WTC11 (cell line): ENCODE results near the gene ATN1. TPM values are rescaled to one million over a fixed set of nuclear protein-coding genes. Genes with fewer than 3 reads are reported as not detected.
A peak's percentile ranks its signal among the peaks of the same experiment; 100 is the strongest.

Experiments
- ATAC-seq: fragments of 200-7000 bp; cut with Tn5 transposase; 2 replicates; pipeline ENCODE4 v1.10.0; 2021; ENCODE audit warnings: mild to moderate bottlenecking, moderate library complexity
- CTCF ChIA-PET: fragments of 300-600 bp; sonication (Branson Sonifier 250); formaldehyde crosslinking; loops from one replicate; lab custom pipeline; 2021; ENCODE audit warnings: antibody characterized with exemption; lab: Charles Lee
- POLR2A ChIA-PET: fragments of 350-600 bp; sonication (Branson Sonifier 250); formaldehyde crosslinking; loops from one replicate; lab custom pipeline; 2021; ENCODE audit warnings: antibody characterized with exemption; lab: Charles Lee
- DNase-seq: peaks from one replicate; pipeline ENCODE4 v3.0.0; 2021; ENCODE audit warnings: low spot score
- H3K27ac Mint-ChIP-seq: 2 replicates; pipeline ENCODE4 v1.8.0; 2021; ENCODE audit warnings: mixed read lengths
- H3K27me3 Mint-ChIP-seq: 2 replicates; pipeline ENCODE4 v1.8.0; 2021; ENCODE audit warnings: low read depth, mild to moderate bottlenecking, moderate library complexity, mixed read lengths
- H3K36me3 Mint-ChIP-seq: 2 replicates; pipeline ENCODE4 v1.8.0; 2021; ENCODE audit warnings: mixed read lengths
- H3K4me1 Mint-ChIP-seq: 2 replicates; pipeline ENCODE4 v1.8.0; 2022; ENCODE audit warnings: mixed read lengths
- H3K4me3 Mint-ChIP-seq: 2 replicates; pipeline ENCODE4 v1.8.0; 2021; ENCODE audit warnings: mild to moderate bottlenecking, moderate library complexity, mixed read lengths
- H3K9me3 Mint-ChIP-seq: 2 replicates; pipeline ENCODE4 v1.8.0; 2021; ENCODE audit warnings: mixed read lengths
- AR ChIP-seq: fragments of 250-450 bp; sonication (Bioruptor Pico); IDR thresholded peaks from 2 replicates; pipeline ENCODE4 v1.9.0; 2021; ENCODE audit warnings: mild to moderate bottlenecking
- CDX4 ChIP-seq: fragments of 250-450 bp; sonication (Bioruptor Pico); IDR thresholded peaks from 2 replicates; pipeline ENCODE4 v1.9.0; 2021; ENCODE audit warnings: moderate library complexity, mild to moderate bottlenecking, inconsistent platforms, borderline replicate concordance
- CREB1 ChIP-seq: sonication (generic); formaldehyde crosslinking; IDR thresholded peaks from 2 replicates; pipeline ENCODE4 v1.8.0; 2023; ENCODE audit warnings: mild to moderate bottlenecking, missing genetic modification reagents
- CTCF ChIP-seq: fragments of 200-600 bp; IDR thresholded peaks from 2 replicates; pipeline ENCODE4 v1.8.0; 2022; ENCODE audit warnings: antibody characterized with exemption
- E2F5 ChIP-seq: sonication (generic); formaldehyde crosslinking; IDR thresholded peaks from 2 replicates; pipeline ENCODE4 v1.8.1; 2022; ENCODE audit warnings: mild to moderate bottlenecking, moderate library complexity, missing genetic modification reagents
- FOXJ3 ChIP-seq: sonication (generic); formaldehyde crosslinking; IDR thresholded peaks from 2 replicates; pipeline ENCODE4 v1.9.0; 2021; ENCODE audit warnings: missing genetic modification reagents, mild to moderate bottlenecking, borderline replicate concordance
- JAZF1 ChIP-seq: fragments of 250-450 bp; sonication (Bioruptor Pico); IDR thresholded peaks from 2 replicates; pipeline ENCODE4 v1.9.0; 2021; ENCODE audit warnings: moderate library complexity, mild to moderate bottlenecking, inconsistent platforms
- JUN ChIP-seq: sonication (generic); formaldehyde crosslinking; IDR thresholded peaks from 2 replicates; pipeline ENCODE4 v1.8.0; 2023; ENCODE audit warnings: mild to moderate bottlenecking, missing genetic modification reagents
- ZNF121 ChIP-seq: sonication (generic); formaldehyde crosslinking; IDR thresholded peaks from 2 replicates; pipeline ENCODE4 v1.8.0; 2023; ENCODE audit warnings: missing genetic modification reagents
- ZNF138 ChIP-seq: sonication (generic); formaldehyde crosslinking; conservative IDR thresholded peaks from 2 replicates; pipeline ENCODE4 v1.8.1; 2022; ENCODE audit warnings: mild to moderate bottlenecking, moderate library complexity, missing genetic modification reagents
- ZNF219 ChIP-seq: sonication (generic); formaldehyde crosslinking; IDR thresholded peaks from 2 replicates; pipeline ENCODE4 v1.8.0; 2023; ENCODE audit warnings: missing genetic modification reagents, mild to moderate bottlenecking, borderline replicate concordance
- ZNF232 ChIP-seq: sonication (generic); formaldehyde crosslinking; IDR thresholded peaks from 2 replicates; pipeline ENCODE4 v1.8.0; 2022; ENCODE audit warnings: mild to moderate bottlenecking, missing genetic modification reagents
- ZNF425 ChIP-seq: fragments of 250-450 bp; sonication (Bioruptor Pico); conservative IDR thresholded peaks from 2 replicates; pipeline ENCODE4 v1.9.0; 2021; ENCODE audit warnings: mild to moderate bottlenecking
- total RNA-seq: library from RNA; stranded (reverse); gene quantifications from 3 replicates; pipeline ENCODE4 v1.2.3, GENCODE V29; 2021
- TF ChIP-seq, protein P1 (sequence below): sonication (generic); formaldehyde crosslinking; IDR thresholded peaks from 2 replicates; pipeline ENCODE4 v1.8.0; 2022; ENCODE audit warnings: mild to moderate bottlenecking, missing genetic modification reagents
- TF ChIP-seq, protein P2 (sequence below): sonication (generic); formaldehyde crosslinking; IDR thresholded peaks from 2 replicates; pipeline ENCODE4 v1.8.1; 2023; ENCODE audit warnings: mild to moderate bottlenecking, missing genetic modification reagents
- TF ChIP-seq, protein P3 (sequence below): fragments of 250-450 bp; sonication (Bioruptor Pico); IDR thresholded peaks from 2 replicates; pipeline ENCODE4 v1.9.0; 2021; ENCODE audit warnings: mild to moderate bottlenecking

Gene ATN1
- total RNA-seq, 1 experiment from 2014 or later, result 87.1 TPM

- TF ChIP-seq, protein P1, sequence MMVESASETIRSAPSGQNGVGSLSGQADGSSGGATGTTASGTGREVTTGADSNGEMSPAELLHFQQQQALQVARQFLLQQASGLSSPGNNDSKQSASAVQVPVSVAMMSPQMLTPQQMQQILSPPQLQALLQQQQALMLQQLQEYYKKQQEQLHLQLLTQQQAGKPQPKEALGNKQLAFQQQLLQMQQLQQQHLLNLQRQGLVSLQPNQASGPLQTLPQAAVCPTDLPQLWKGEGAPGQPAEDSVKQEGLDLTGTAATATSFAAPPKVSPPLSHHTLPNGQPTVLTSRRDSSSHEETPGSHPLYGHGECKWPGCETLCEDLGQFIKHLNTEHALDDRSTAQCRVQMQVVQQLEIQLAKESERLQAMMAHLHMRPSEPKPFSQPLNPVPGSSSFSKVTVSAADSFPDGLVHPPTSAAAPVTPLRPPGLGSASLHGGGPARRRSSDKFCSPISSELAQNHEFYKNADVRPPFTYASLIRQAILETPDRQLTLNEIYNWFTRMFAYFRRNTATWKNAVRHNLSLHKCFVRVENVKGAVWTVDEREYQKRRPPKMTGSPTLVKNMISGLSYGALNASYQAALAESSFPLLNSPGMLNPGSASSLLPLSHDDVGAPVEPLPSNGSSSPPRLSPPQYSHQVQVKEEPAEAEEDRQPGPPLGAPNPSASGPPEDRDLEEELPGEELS (CRISPR knock-in tag), result no peak
- no peak for TF ChIP-seq JAZF1
- no peak for TF ChIP-seq ZNF425 (CRISPR knock-in tag)
These were observed 27.8 kb upstream of the ATN1 start (continued) for GRCh38 chr12:6899837-6900519.

- ChIA-PET POLR2A (interaction anchor here (1.0 to 1.2 kb wide), 2 partner anchors 11 to 23 kb away, joined by 3 read pairs; no protein-coding TSS in a partner anchor), CTCF (interaction anchor here (1.9 to 8.0 kb wide), 3 partner anchors 11 to 33 kb away, joined by 5 to 53 read pairs (median 10); partner anchors contain the start of gene SPSB2)
- Mint-ChIP-seq H3K4me3 (no peak overlapping the region), H3K27me3 (peaks cover 2% of the 10 kb centered on the region; the same call in 1 of the 2 replicates), H3K4me1 (peaks cover 12% of the 10 kb centered on the region), H3K9me3 (no peaks in the 10 kb centered on the region), H3K27ac (peak overlapping the region; percentile 17; the same call in 1 of the 2 replicates), H3K36me3 (no peaks in the 10 kb centered on the region)
- ATAC-seq, result no peak
- DNase-seq, result no peak
- TF ChIP-seq FOXJ3 (no peak), ZNF219 (CRISPR knock-in tag) (no peak), CDX4 (CRISPR knock-in tag) (no peak), ZNF232 (CRISPR knock-in tag) (no peak), ZNF138 (CRISPR knock-in tag) (no peak), AR (CRISPR knock-in tag) (no peak)
- TF ChIP-seq, protein P2, sequence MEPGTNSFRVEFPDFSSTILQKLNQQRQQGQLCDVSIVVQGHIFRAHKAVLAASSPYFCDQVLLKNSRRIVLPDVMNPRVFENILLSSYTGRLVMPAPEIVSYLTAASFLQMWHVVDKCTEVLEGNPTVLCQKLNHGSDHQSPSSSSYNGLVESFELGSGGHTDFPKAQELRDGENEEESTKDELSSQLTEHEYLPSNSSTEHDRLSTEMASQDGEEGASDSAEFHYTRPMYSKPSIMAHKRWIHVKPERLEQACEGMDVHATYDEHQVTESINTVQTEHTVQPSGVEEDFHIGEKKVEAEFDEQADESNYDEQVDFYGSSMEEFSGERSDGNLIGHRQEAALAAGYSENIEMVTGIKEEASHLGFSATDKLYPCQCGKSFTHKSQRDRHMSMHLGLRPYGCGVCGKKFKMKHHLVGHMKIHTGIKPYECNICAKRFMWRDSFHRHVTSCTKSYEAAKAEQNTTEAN (CRISPR knock-in tag), result no peak
- TF ChIP-seq, protein P3, sequence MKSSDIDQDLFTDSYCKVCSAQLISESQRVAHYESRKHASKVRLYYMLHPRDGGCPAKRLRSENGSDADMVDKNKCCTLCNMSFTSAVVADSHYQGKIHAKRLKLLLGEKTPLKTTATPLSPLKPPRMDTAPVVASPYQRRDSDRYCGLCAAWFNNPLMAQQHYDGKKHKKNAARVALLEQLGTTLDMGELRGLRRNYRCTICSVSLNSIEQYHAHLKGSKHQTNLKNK (CRISPR knock-in tag), result no peak
These were observed 25.3 kb upstream of the ATN1 start for GRCh38 chr12:6902448-6902847.

DNA sequence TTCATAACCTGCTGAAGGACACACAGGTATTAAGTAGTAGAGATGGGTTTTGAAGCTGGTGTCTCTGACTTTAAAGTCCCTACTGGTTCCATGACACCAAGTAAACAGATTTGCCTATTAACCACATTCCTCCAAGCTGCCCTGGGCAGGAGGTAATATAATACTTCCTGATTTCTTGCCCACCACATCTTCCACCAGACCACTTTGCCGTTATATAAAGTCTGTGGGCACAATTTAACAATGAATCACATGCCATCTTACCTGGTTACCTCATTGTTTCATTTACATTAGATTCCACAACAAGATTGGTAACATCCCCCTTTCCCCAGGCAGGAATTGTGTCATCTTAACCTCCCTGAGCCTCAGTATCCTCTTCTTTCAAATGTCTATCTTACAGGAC is 24.0 kb upstream of the ATN1 start:
- Mint-ChIP-seq H3K9me3 (no peaks in the 10 kb centered on the region), H3K27ac (no peak overlapping the region; the same call in 1 of the 2 replicates), H3K27me3 (peaks cover 6% of the 10 kb centered on the region; the same call in 1 of the 2 replicates), H3K36me3 (no peaks in the 10 kb centered on the region), H3K4me1 (peaks cover 12% of the 10 kb centered on the region), H3K4me3 (no peak overlapping the region)
- no peak for DNase-seq
- CTCF ChIA-PET, result interaction anchor here (0.8 to 8.0 kb wide), 7 partner anchors 12 to 37 kb away, joined by 4 to 53 read pairs (median 10); partner anchors contain the start of genes SPSB2 and TPI1
- POLR2A ChIA-PET, result interaction anchor here (1.6 to 2.1 kb wide), 2 partner anchors 34 to 40 kb away, joined by 9 to 12 read pairs; partner anchors contain the start of genes C12orf57 and RNU7-1
- ATAC-seq, result no peak
- TF ChIP-seq E2F5 (CRISPR knock-in tag), result no peak
- TF ChIP-seq ZNF121 (CRISPR knock-in tag), result no peak
- no peak for TF ChIP-seq JUN (CRISPR knock-in tag)
- no peak for TF ChIP-seq CREB1 (CRISPR knock-in tag)
- no peak for TF ChIP-seq ZNF138 (CRISPR knock-in tag)
- TF ChIP-seq CTCF, result no peak
- TF ChIP-seq ZNF425 (CRISPR knock-in tag), result no peak
